Erythroblast (primary cell): ENCODE measurements around the gene FLT3.

Source experiments
- GATA1 ChIP-seq: IDR thresholded peaks from 2 replicates; pipeline ENCODE4 v1.6.1; 2011; ENCODE audit warnings: low read depth, mild to moderate bottlenecking, control low read depth, low read length, moderate library complexity
- POLR2A ChIP-seq: IDR thresholded peaks from 2 replicates; pipeline ENCODE4 v1.6.1; 2011; ENCODE audit warnings: mild to moderate bottlenecking, low read length

DNA sequence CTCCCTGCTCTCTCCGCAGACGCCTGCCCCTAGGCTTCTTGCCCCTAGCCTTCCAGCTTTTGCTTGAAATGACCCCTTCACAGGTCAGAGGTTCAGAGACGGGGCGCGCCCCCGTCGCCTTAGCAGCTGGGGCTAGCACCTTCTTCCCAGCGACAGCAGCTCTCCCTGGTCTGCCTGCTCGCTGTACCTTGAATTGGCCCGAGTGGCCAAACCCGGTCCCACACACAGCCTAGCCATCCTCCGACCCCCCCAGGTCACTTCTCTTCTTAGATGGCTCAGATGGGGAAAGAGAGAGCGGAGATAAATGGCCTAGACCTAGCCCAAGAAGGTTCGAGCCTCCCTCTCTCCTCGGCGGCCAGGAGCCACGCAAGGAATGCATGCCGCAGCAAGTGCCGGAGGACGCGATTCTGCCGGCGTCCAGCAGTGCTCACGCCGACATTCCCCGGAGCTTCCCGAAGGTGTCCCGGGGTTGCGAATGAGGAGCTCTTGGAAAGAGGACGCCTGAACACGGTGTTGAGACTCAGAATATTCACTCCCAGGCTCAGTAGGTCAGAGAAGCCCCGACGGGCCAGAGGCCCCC lies 132.6 kb downstream of the FLT3 start:
- no peak for TF ChIP-seq POLR2A
- no peak for TF ChIP-seq GATA1
